HUES6 (cell line): ENCODE results near the gene DNAJC22.
A peak's percentile ranks its signal among the peaks of the same experiment; 100 is the strongest.

Experiments
- H3K27ac ChIP-seq: 2 replicates; pipeline ENCODE4 v1.7.0; 2013; ENCODE audit warnings: low read depth, mild to moderate bottlenecking, low read length, inconsistent platforms
- H3K27me3 ChIP-seq: 2 replicates; pipeline ENCODE4 v1.6.1; 2013; ENCODE audit warnings: low read length; ENCODE audit not compliant: control insufficient read depth, insufficient read depth
- H3K36me3 ChIP-seq: 2 replicates; pipeline ENCODE4 v1.6.1; 2013; ENCODE audit warnings: low read length; ENCODE audit not compliant: control insufficient read depth, insufficient read depth
- H3K4me1 ChIP-seq: 2 replicates; pipeline ENCODE4 v1.6.1; 2013; ENCODE audit warnings: low read length; ENCODE audit not compliant: control insufficient read depth, insufficient read depth
- H3K4me3 ChIP-seq: 2 replicates; pipeline ENCODE4 v1.5.1; 2013; ENCODE audit warnings: low read depth, low read length
- H3K9ac ChIP-seq: one replicate; pipeline ENCODE4 v1.6.1; 2013; ENCODE audit warnings: mild to moderate bottlenecking, low read length
- H3K9me3 ChIP-seq: 2 replicates; pipeline ENCODE4 v1.6.1; 2013; ENCODE audit warnings: low read depth, low read length; ENCODE audit not compliant: control insufficient read depth, insufficient read depth

The DNAJC22 gene

GRCh38 chr12:49322367-49322707, 24.4 kb upstream of the DNAJC22 start:
- H3K9me3 ChIP-seq, result no peaks in the 10 kb centered on the region
- peaks cover 24% of the 10 kb centered on the region for H3K36me3 ChIP-seq
- peak overlapping the region; percentile 97 for H3K4me3 ChIP-seq
- peak overlapping the region; percentile 1; the same call in 1 of the 2 replicates for H3K27ac ChIP-seq
- peak overlapping the region; percentile 77 for H3K9ac ChIP-seq
- H3K27me3 ChIP-seq, result peaks cover 2% of the 10 kb centered on the region; the same call in 1 of the 2 replicates
- peaks cover 9% of the 10 kb centered on the region; the same call in 1 of the 2 replicates for H3K4me1 ChIP-seq

- Histone ChIP-seq H3K27ac (peak within 1 kb of the TSS; percentile 49; the same call in 1 of the 2 replicates), H3K4me1 (peaks cover 9% of the 10 kb centered on the region; the same call in 1 of the 2 replicates), H3K27me3 (peaks cover 2% of the 10 kb centered on the region; the same call in 1 of the 2 replicates)
Observed at GRCh38 chr12:49322708-49323523, 23.8 kb upstream of the DNAJC22 start, which contains the start of gene TROAP. Gene TROAP (plus strand): TSS chr12:49323255. CDS start chr12:49323609, 354 bp downstream.

GRCh38 chr12:49323524-49324097, 23.1 kb upstream of the DNAJC22 start:
- Histone ChIP-seq H3K27me3 (peaks cover 2% of the 10 kb centered on the region; the same call in 1 of the 2 replicates), H3K27ac (peak overlapping the region; percentile 49; the same call in 1 of the 2 replicates), H3K9ac (peak overlapping the region; percentile 96), H3K4me1 (peaks cover 9% of the 10 kb centered on the region; the same call in 1 of the 2 replicates), H3K36me3 (peaks cover 30% of the 10 kb centered on the region), H3K9me3 (no peaks in the 10 kb centered on the region), H3K4me3 (peak overlapping the region; percentile 97)

More at GRCh38 chr12:49322708-49323523, 23.8 kb upstream of the DNAJC22 start, which contains the start of gene TROAP:
- Histone ChIP-seq H3K36me3 (peaks cover 29% of the 10 kb centered on the region), H3K4me3 (peak within 1 kb of the TSS; percentile 97), H3K9ac (peak within 1 kb of the TSS; percentile 96), H3K9me3 (no peaks in the 10 kb centered on the region)

- no peak overlapping the region for H3K9ac ChIP-seq
- no peak overlapping the region for H3K4me3 ChIP-seq
- H3K27me3 ChIP-seq, result no peaks in the 10 kb centered on the region
- peaks cover 9% of the 10 kb centered on the region; the same call in 1 of the 2 replicates for H3K4me1 ChIP-seq
- no peaks in the 10 kb centered on the region for H3K9me3 ChIP-seq
- H3K27ac ChIP-seq, result no peak overlapping the region
- peaks cover 48% of the 10 kb centered on the region for H3K36me3 ChIP-seq
Observed at GRCh38 chr12:49325606-49326005, 21.1 kb upstream of the DNAJC22 start.

- Histone ChIP-seq H3K4me3 (no peak overlapping the region), H3K36me3 (peaks cover 54% of the 10 kb centered on the region), H3K4me1 (peaks cover 4% of the 10 kb centered on the region; the same call in 1 of the 2 replicates), H3K9ac (no peak overlapping the region), H3K9me3 (no peaks in the 10 kb centered on the region), H3K27ac (no peak overlapping the region), H3K27me3 (peaks cover 7% of the 10 kb centered on the region)
Observed at GRCh38 chr12:49327368-49327767, 19.3 kb upstream of the DNAJC22 start.

GRCh38 chr12:49327887-49328286, 18.8 kb upstream of the DNAJC22 start:
- H3K4me1 ChIP-seq, result peaks cover 3% of the 10 kb centered on the region; the same call in 1 of the 2 replicates
- peaks cover 12% of the 10 kb centered on the region for H3K27me3 ChIP-seq
- no peak overlapping the region for H3K9ac ChIP-seq
- H3K36me3 ChIP-seq, result peaks cover 54% of the 10 kb centered on the region
- H3K9me3 ChIP-seq, result no peaks in the 10 kb centered on the region
- no peak overlapping the region for H3K27ac ChIP-seq
- no peak overlapping the region for H3K4me3 ChIP-seq

- H3K27me3 ChIP-seq, result peaks cover 22% of the 10 kb centered on the region
- H3K4me3 ChIP-seq, result no peak overlapping the region
- H3K9ac ChIP-seq, result no peak overlapping the region
- no peaks in the 10 kb centered on the region for H3K9me3 ChIP-seq
- peaks cover 2% of the 10 kb centered on the region; the same call in 1 of the 2 replicates for H3K4me1 ChIP-seq
- H3K36me3 ChIP-seq, result peaks cover 54% of the 10 kb centered on the region
- no peak overlapping the region for H3K27ac ChIP-seq
Observed at GRCh38 chr12:49328816-49329215, 17.9 kb upstream of the DNAJC22 start.

- Histone ChIP-seq H3K9me3 (no peaks in the 10 kb centered on the region), H3K9ac (no peak overlapping the region), H3K4me3 (no peak overlapping the region), H3K27me3 (peaks cover 35% of the 10 kb centered on the region), H3K36me3 (peaks cover 51% of the 10 kb centered on the region), H3K27ac (no peak overlapping the region), H3K4me1 (no peaks in the 10 kb centered on the region)
Observed at GRCh38 chr12:49330032-49330619, 16.6 kb upstream of the DNAJC22 start.

- Histone ChIP-seq H3K27me3 (peaks cover 42% of the 10 kb centered on the region), H3K27ac (no peak overlapping the region), H3K36me3 (peaks cover 45% of the 10 kb centered on the region), H3K4me3 (no peak overlapping the region), H3K9ac (no peak overlapping the region), H3K9me3 (no peaks in the 10 kb centered on the region), H3K4me1 (no peaks in the 10 kb centered on the region)
Observed at GRCh38 chr12:49330631-49331379, 15.9 kb upstream of the DNAJC22 start.

GRCh38 chr12:49331380-49332222, 15.1 kb upstream of the DNAJC22 start:
- Histone ChIP-seq H3K9ac (no peak overlapping the region), H3K27ac (no peak overlapping the region), H3K4me1 (no peaks in the 10 kb centered on the region), H3K27me3 (peaks cover 49% of the 10 kb centered on the region), H3K4me3 (no peak overlapping the region), H3K9me3 (no peaks in the 10 kb centered on the region), H3K36me3 (peaks cover 37% of the 10 kb centered on the region)
